Measurements from ENCODE around the gene PRRC1. TPM values are rescaled to one million over a fixed set of nuclear protein-coding genes. Genes with fewer than 3 reads are reported as not detected.

Gene PRRC1
- total RNA-seq, 2 donors from 2014 or later, result 61.7 to 90.3 TPM

DNA sequence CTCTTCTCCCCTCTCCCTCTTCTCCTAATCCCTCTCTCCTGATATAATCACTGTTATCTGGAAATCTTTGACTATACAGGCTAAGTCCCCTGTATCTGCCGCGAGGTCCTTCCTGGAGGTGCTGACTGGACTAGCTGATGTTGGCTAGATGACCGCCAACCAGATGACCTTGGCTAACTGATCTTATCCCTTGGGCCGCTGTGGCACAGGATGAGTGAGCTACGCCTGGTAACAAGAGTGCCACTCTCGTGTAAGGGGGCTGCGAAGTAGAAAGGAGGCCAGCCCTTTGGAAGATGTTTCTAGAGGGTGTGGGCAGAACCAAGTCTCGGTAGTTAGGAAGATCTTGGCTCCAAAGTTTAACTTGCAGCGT lies 345 bp upstream of the PRRC1 start:
- TF ChIP-seq, protein P1, sequence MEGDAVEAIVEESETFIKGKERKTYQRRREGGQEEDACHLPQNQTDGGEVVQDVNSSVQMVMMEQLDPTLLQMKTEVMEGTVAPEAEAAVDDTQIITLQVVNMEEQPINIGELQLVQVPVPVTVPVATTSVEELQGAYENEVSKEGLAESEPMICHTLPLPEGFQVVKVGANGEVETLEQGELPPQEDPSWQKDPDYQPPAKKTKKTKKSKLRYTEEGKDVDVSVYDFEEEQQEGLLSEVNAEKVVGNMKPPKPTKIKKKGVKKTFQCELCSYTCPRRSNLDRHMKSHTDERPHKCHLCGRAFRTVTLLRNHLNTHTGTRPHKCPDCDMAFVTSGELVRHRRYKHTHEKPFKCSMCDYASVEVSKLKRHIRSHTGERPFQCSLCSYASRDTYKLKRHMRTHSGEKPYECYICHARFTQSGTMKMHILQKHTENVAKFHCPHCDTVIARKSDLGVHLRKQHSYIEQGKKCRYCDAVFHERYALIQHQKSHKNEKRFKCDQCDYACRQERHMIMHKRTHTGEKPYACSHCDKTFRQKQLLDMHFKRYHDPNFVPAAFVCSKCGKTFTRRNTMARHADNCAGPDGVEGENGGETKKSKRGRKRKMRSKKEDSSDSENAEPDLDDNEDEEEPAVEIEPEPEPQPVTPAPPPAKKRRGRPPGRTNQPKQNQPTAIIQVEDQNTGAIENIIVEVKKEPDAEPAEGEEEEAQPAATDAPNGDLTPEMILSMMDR (conservative IDR thresholded peaks at IDR 0.05), result no peak
- peaks cover 26% of the 10 kb centered on the region for H3K36me3 Mint-ChIP-seq (ENCODE audit: low read depth)
- no peak overlapping the region for H3K9ac ChIP-seq (ENCODE audit: extremely low read depth, low read length, poor library complexity, severe bottlenecking)
- 43 to 50% methylated on average over 4 to 9 of the region's 9 CpGs for WGBS, 2 experiments (ENCODE audit: insufficient coverage in 1 of 2, insufficient read length in 1 of 2)
- H3K4me1 ChIP-seq (ENCODE audit: control insufficient read depth, insufficient read depth, low read length), result no peaks in the 10 kb centered on the region
- H3K9me3 ChIP-seq (ENCODE audit: control insufficient read depth, low read length), result peaks cover 29% of the 10 kb centered on the region
- peak overlapping the region; percentile 90 for H3K4me3 Mint-ChIP-seq
- no peaks in the 10 kb centered on the region for H3K27me3 ChIP-seq (ENCODE audit: control insufficient read depth, insufficient read depth, low read length, poor library complexity, severe bottlenecking)
- peaks cover 5% of the 10 kb centered on the region for H3K9me3 Mint-ChIP-seq
- H3K36me3 ChIP-seq (ENCODE audit: control insufficient read depth, insufficient read depth, low read length), result peaks cover 30% of the 10 kb centered on the region
- peak overlapping the region; percentile 96 for H3K4me3 ChIP-seq (ENCODE audit: low read length)
- DNase-seq, result no peak
- peaks cover 13% of the 10 kb centered on the region for H3K4me1 Mint-ChIP-seq
- no peak overlapping the region for H3K27ac ChIP-seq (ENCODE audit: low read depth, low read length)
- H3K27me3 Mint-ChIP-seq (ENCODE audit: insufficient read depth), result no peaks in the 10 kb centered on the region
- H3K27ac Mint-ChIP-seq, result peak overlapping the region; percentile 33

DNA sequence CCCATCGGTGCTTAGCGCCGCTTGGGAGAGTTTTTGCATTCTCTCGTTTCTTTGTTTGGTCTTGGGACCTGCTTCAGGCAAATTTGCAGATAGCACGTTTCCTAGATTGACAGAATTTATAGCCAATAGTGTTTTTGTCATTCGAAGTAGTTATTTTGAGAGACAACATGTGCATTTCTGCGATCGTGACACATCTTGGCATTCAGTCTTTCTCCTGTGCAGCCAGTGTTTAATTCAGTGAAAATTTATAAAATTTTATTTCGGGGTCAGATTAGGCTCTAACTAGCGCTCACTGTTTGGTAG lies 830 bp downstream of the PRRC1 start:
- Histone ChIP-seq H3K27me3 (ENCODE audit: control insufficient read depth, insufficient read depth, low read length, poor library complexity, severe bottlenecking) (no peaks in the 10 kb centered on the region), H3K36me3 (ENCODE audit: control insufficient read depth, insufficient read depth, low read length) (peaks cover 38% of the 10 kb centered on the region), H3K9ac (ENCODE audit: extremely low read depth, low read length, poor library complexity, severe bottlenecking) (peak overlapping the region; percentile 93), H3K27ac (ENCODE audit: low read depth, low read length) (peak overlapping the region; percentile 87), H3K9me3 (ENCODE audit: control insufficient read depth, low read length) (peaks cover 32% of the 10 kb centered on the region), H3K4me3 (ENCODE audit: low read length) (peak overlapping the region; percentile 96), H3K4me1 (ENCODE audit: control insufficient read depth, insufficient read depth, low read length) (no peaks in the 10 kb centered on the region)
- peak overlapping the region; percentile 90 for H3K4me3 Mint-ChIP-seq
- peaks cover 5% of the 10 kb centered on the region for H3K9me3 Mint-ChIP-seq
- H3K27me3 Mint-ChIP-seq (ENCODE audit: insufficient read depth), result no peaks in the 10 kb centered on the region
- TF ChIP-seq, protein P1 (conservative IDR thresholded peaks at IDR 0.05), result no peak
- H3K27ac Mint-ChIP-seq, result peak overlapping the region; percentile 94
- peaks cover 13% of the 10 kb centered on the region for H3K4me1 Mint-ChIP-seq
- 10 to 19% methylated on average over 10 of the region's 10 CpGs for WGBS, 2 experiments (ENCODE audit: insufficient coverage in 1 of 2, insufficient read length in 1 of 2)
- no peak for DNase-seq
- H3K36me3 Mint-ChIP-seq (ENCODE audit: low read depth), result peaks cover 33% of the 10 kb centered on the region

DNA sequence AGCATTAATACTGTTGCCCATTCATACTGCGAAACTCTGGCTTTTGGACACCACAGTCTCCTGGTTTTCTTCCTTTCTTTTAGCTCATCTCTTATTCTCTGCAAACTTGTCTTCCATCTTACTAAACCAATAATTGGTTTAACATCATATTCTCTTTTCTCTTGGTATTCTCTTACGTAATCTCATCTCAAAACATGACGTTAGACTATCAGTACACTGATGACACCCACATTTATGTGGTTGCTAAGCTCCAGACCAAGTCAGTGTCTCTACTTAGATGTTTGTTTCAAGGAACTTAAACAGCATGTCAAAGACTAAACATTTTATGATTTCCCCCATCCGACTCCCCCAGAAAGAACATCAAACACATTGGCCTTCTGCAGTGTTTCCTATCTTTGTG lies 2.1 kb downstream of the PRRC1 start:
- peak overlapping the region; percentile 90 for H3K4me3 Mint-ChIP-seq
- no peak overlapping the region for H3K9ac ChIP-seq (ENCODE audit: extremely low read depth, low read length, poor library complexity, severe bottlenecking)
- no peak for DNase-seq
- no peaks in the 10 kb centered on the region for H3K27me3 Mint-ChIP-seq (ENCODE audit: insufficient read depth)
- H3K36me3 ChIP-seq (ENCODE audit: control insufficient read depth, insufficient read depth, low read length), result peaks cover 51% of the 10 kb centered on the region
- no peak overlapping the region for H3K27ac Mint-ChIP-seq
- H3K27me3 ChIP-seq (ENCODE audit: control insufficient read depth, insufficient read depth, low read length, poor library complexity, severe bottlenecking), result no peaks in the 10 kb centered on the region
- peaks cover 45% of the 10 kb centered on the region for H3K36me3 Mint-ChIP-seq (ENCODE audit: low read depth)
- H3K9me3 Mint-ChIP-seq, result peaks cover 5% of the 10 kb centered on the region
- H3K4me3 ChIP-seq (ENCODE audit: low read length), result peak overlapping the region; percentile 96
- peaks cover 13% of the 10 kb centered on the region for H3K4me1 Mint-ChIP-seq
- H3K4me1 ChIP-seq (ENCODE audit: control insufficient read depth, insufficient read depth, low read length), result no peaks in the 10 kb centered on the region
- H3K27ac ChIP-seq (ENCODE audit: low read depth, low read length), result no peak overlapping the region
- TF ChIP-seq, protein P1 (conservative IDR thresholded peaks at IDR 0.05), result no peak
- H3K9me3 ChIP-seq (ENCODE audit: control insufficient read depth, low read length), result peaks cover 32% of the 10 kb centered on the region
- 96% methylated on average over 4 of the region's 4 CpGs for WGBS, 2 experiments (ENCODE audit: insufficient coverage in 1 of 2, insufficient read length in 1 of 2)
